Stimulated activated naive CD8-positive, alpha-beta T cell treated with anti-CD3 and anti-CD28 coated beads, Interleukin-15, Interleukin-2, amounts not matched to agents 100 U/mL and 50 U/mL, for 24 hours (primary cell): ENCODE measurements around the gene DENND5A.
A peak's percentile ranks its signal among the peaks of the same experiment; 100 is the strongest.
"Not testable (repeated sequence)": the region's sequence is repeated elsewhere in the genome, so short reads cannot be mapped to it uniquely, and the experiment has no call there.

Source experiments
- ATAC-seq: fragments of 150-1000 bp; cut with Tn5 transposase; one replicate; pipeline ENCODE4 v1.10.0; 2021
- DNase-seq: peaks from one replicate; pipeline ENCODE4 v3.0.0; 2021

Gene DENND5A

GRCh38 chr11:9264316-9265210 lies 587 bp downstream of the DENND5A start:
- ATAC-seq (peak; percentile 62), DNase-seq (peak; percentile 59)

GRCh38 chr11:9263840-9264315 lies 1.3 kb downstream of the DENND5A start:
- DNase-seq (peak; percentile 54), ATAC-seq (peak; percentile 79)

DNA sequence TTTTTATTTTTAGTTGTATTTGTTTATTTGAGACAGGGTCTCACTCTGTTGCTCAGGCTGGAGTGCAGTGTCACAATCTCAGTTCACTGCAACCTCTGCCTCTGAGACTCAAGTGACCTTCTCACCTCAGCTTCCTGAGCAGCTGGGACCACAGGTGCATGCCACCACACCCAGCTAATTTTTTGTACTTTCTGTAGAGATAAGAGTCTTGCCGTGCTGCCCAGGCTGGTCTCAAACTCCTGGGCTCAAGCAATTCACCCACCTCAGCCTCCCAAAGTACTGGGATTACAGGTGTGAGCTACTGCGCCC lies 4.4 kb downstream of the DENND5A start:
- not testable (repeated sequence) for ATAC-seq, DNase-seq

- DNase-seq, result no peak
- ATAC-seq, result no peak
Observed at GRCh38 chr11:9259981-9260837, 4.9 kb downstream of the DENND5A start.

DNA sequence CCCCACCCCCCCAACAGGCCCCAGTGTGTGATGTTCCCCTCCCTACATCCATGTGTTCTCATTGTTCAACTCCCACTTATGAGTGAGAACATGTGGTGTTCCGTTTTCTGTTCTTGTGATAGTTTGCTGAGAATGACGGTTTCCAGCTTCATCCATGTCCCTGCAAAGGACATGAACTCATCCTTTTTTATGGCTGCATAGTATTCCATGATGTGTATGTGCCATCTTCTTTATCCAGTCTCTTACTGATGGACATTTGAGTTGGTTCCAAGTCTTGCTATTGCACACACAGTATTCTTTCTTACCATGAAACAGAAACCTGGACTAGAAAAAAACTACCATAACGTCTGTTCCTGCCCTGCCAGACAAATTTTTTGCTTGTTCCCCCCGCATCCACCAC lies 6.9 kb downstream of the DENND5A start:
- not testable (repeated sequence) for DNase-seq, ATAC-seq

DNA sequence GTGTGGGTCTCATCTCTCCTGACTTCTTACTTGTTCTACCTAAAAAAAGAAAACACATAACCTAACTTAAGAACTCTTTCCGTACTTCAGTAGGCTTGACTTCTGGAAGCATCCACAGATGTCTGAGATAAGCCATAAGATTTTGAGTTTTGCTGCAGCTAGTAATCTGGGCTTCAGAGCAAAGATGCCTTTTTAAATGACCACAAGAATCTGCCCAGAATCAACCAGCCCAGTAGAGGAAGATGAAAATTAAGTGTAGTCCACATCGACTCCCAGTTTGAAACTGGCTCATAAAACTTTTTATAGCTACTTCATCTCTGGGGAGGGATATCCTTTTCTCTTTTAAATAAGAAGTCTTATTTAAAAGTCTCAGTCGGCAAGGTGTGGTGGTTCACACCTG lies 10.7 kb downstream of the DENND5A start:
- DNase-seq, result no peak
- no peak for ATAC-seq

DNA sequence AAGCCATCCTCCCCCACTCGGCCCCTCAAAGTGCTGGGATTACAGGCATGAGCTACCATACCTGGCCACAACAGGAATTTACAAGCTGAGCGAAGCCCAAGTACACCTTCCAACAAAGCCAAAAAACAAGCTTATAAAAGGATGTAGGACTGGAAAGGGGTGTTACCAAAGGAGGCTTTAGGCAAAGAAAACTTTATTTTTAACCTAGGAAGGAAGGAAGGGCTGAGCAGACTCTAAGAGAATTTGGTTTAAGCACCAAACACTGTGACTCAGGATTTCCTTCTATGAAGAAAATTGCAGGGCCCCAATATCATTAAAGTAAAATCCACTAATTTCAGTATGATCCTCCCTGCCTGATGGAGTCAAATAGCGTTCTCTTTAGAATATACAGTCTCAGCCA lies 12.1 kb downstream of the DENND5A start:
- DNase-seq, result no peak
- ATAC-seq, result no peak

GRCh38 chr11:9251311-9251710 lies 13.8 kb downstream of the DENND5A start:
- DNase-seq (no peak), ATAC-seq (no peak)

DNA sequence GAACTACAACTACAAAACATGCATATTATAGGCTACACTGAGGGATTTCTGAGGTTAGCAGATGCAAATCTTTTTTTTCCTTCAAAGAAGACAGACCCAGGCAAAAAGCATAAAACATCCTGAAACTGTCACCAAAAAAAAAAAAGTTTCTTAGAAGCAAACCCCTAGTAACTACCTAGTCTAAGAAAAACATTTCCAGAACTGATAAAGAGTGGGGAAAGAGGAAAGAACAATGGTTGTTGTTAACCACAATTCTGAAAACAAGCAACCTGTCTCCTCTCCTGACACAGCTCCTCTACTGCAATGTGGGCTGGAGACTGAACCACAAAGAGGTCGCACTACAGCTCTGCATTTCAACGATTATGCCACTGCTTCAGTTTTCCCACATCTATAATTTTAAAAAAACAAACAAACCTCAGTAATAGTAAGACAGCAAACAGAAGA lies 15.0 kb downstream of the DENND5A start:
- DNase-seq, result peak; percentile 48
- peak; percentile 89 for ATAC-seq

DNA sequence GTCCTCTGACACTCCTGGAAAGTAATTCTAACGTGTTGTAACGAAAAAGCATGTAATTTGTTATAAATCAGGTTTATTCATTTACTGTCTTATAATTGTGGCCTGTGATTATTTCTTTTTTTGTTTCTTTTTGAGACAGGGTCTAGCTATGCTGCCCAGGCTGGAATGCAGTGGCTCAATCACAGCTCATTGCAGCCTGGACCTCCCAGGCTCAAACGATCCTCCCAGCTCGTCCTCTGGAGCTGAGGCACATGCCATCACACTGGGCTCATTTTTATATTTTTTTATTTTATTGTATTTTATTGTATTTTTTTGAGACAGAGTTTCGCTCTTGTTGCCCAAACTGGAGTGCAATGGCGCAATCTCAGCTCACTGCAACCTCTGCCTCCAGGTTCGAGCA lies 15.9 kb downstream of the DENND5A start:
- ATAC-seq (no peak), DNase-seq (no peak)

DNA sequence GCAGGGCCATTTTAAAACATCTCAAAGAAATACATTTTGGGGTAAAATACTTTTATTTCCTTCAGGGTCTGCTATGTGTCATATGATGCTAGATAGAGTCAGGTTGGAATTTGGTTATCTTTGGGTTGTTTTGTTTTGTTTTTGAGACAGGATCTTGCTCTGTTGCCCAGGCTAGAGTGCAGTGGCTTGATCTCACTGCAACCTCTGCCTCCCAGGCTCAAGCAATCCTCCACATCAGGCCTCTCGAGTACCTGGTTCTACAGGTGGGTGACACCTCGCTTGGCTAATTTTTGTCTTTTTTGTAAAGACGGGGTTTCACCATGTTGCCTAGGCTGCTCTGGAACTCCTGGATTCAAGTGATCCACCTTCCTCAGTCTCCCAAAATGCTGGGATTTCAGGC lies 17.3 kb downstream of the DENND5A start:
- no peak for ATAC-seq

GRCh38 chr11:9236242-9236641 lies 28.9 kb downstream of the DENND5A start:
- not testable (repeated sequence) for DNase-seq, ATAC-seq

More for the DNA sequence above, 17.3 kb downstream of the DENND5A start:
- DNase-seq, result no peak

DNA sequence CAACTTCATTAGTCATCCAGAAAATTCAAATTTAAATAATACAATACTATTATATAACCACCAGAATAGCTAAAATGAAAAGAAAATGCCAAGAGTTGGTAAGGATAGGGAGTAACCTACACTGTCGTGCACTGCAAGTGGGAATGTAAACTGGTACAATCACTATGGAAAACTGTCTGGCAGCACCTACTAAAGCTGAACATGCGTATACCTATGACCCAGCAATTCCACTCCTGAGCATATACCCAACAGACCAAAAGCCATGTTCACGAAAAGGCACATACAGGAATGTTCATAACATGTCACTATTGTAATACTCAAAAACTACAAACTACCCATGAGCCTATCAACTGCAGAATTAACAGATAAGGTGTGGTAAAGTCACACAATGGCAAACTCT lies 32.7 kb downstream of the DENND5A start:
- no peak for ATAC-seq
- no peak for DNase-seq

- DNase-seq (no peak), ATAC-seq (no peak)
Observed at GRCh38 chr11:9231848-9232177, 33.3 kb downstream of the DENND5A start.

GRCh38 chr11:9230296-9230695 lies 34.9 kb downstream of the DENND5A start:
- DNase-seq (no peak), ATAC-seq (no peak)

- ATAC-seq (no peak), DNase-seq (no peak)
Observed at GRCh38 chr11:9228091-9228490, 37.1 kb downstream of the DENND5A start.

DNA sequence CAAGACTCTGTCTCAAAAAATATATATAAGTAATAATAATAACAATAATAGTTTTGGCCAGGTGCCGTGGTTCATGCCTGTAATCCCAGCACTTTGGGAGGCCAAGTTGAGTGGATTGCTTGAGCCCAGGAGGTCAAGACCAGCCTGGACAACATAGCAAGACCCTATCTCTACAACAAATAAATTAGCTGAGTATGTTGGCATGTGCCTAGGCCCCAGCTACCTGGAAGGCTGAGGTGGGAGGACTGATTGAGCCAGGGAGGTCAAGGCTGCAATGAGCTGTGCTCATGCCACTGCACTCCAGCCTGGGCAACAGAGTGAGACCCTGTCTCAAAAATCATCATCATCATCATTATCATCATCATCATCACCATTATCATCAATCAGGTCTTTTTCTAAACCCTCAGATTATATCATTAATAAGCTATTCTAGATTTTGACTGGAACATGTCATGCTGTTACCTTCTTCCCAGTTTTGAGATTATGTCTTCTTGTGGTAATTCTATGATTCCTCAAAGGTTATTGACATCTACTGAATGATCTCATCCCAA lies 39.3 kb downstream of the DENND5A start:
- no peak for ATAC-seq

GRCh38 chr11:9222654-9223053 lies 42.5 kb downstream of the DENND5A start:
- no peak for ATAC-seq

More for the DNA sequence above, 39.3 kb downstream of the DENND5A start:
- DNase-seq, result no peak

GRCh38 chr11:9220853-9221252 lies 44.3 kb downstream of the DENND5A start:
- ATAC-seq, DNase-seq: not testable (repeated sequence)

More at GRCh38 chr11:9222654-9223053, 42.5 kb downstream of the DENND5A start:
- DNase-seq, result no peak

- DNase-seq, result no peak
- ATAC-seq, result no peak
Observed at GRCh38 chr11:9219572-9219971, 45.6 kb downstream of the DENND5A start.

DNA sequence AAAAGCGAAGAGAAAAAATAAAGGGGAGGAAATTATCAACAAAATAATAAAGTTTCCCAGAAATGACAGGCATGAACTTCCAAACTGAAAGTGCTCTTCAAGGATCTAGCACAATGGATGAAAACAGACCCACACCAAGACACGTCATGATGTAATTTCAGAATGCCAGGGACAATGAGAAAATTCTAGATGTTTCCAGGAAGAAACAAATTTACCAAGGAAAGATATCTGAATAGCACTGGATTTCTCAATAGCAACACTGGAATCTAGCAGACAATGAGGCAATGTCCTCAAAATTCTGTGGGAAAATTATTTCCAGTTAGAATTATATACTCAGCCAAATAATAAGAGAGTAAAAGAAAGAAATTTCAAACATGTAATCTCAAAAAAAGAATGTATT lies 46.0 kb downstream of the DENND5A start:
- ATAC-seq (no peak), DNase-seq (no peak)

GRCh38 chr11:9214765-9215164 lies 50.4 kb downstream of the DENND5A start:
- ATAC-seq (no peak), DNase-seq (no peak)

- DNase-seq (no peak), ATAC-seq (no peak)
Observed at GRCh38 chr11:9211322-9211721, 53.8 kb downstream of the DENND5A start.
